WTC11 (cell line): ENCODE results near the gene ALG14. TPM values are rescaled to one million over a fixed set of nuclear protein-coding genes. Genes with fewer than 3 reads are reported as not detected.
A peak's percentile ranks its signal among the peaks of the same experiment; 100 is the strongest.
"Not testable (repeated sequence)": the region's sequence is repeated elsewhere in the genome, so short reads cannot be mapped to it uniquely, and the experiment has no call there.

Experiments
- ATAC-seq: fragments of 200-7000 bp; cut with Tn5 transposase; 2 replicates; pipeline ENCODE4 v1.10.0; 2021; ENCODE audit warnings: mild to moderate bottlenecking, moderate library complexity
- CTCF ChIA-PET: fragments of 300-600 bp; sonication (Branson Sonifier 250); formaldehyde crosslinking; loops from one replicate; lab custom pipeline; 2021; ENCODE audit warnings: antibody characterized with exemption; lab: Charles Lee
- POLR2A ChIA-PET: fragments of 350-600 bp; sonication (Branson Sonifier 250); formaldehyde crosslinking; loops from one replicate; lab custom pipeline; 2021; ENCODE audit warnings: antibody characterized with exemption; lab: Charles Lee
- DNase-seq: peaks from one replicate; pipeline ENCODE4 v3.0.0; 2021; ENCODE audit warnings: low spot score
- H3K27ac Mint-ChIP-seq: 2 replicates; pipeline ENCODE4 v1.8.0; 2021; ENCODE audit warnings: mixed read lengths
- H3K27me3 Mint-ChIP-seq: 2 replicates; pipeline ENCODE4 v1.8.0; 2021; ENCODE audit warnings: low read depth, mild to moderate bottlenecking, moderate library complexity, mixed read lengths
- H3K36me3 Mint-ChIP-seq: 2 replicates; pipeline ENCODE4 v1.8.0; 2021; ENCODE audit warnings: mixed read lengths
- H3K4me1 Mint-ChIP-seq: 2 replicates; pipeline ENCODE4 v1.8.0; 2022; ENCODE audit warnings: mixed read lengths
- H3K4me3 Mint-ChIP-seq: 2 replicates; pipeline ENCODE4 v1.8.0; 2021; ENCODE audit warnings: mild to moderate bottlenecking, moderate library complexity, mixed read lengths
- H3K9me3 Mint-ChIP-seq: 2 replicates; pipeline ENCODE4 v1.8.0; 2021; ENCODE audit warnings: mixed read lengths
- ATF1 ChIP-seq: sonication (generic); formaldehyde crosslinking; IDR thresholded peaks from 2 replicates; pipeline ENCODE4 v1.8.1; 2023; ENCODE audit warnings: mild to moderate bottlenecking, moderate library complexity, missing genetic modification reagents
- CBFB ChIP-seq: sonication (generic); formaldehyde crosslinking; IDR thresholded peaks from 2 replicates; pipeline ENCODE4 v1.8.1; 2022; ENCODE audit warnings: mild to moderate bottlenecking, low read depth, missing genetic modification reagents
- CREB1 ChIP-seq: sonication (generic); formaldehyde crosslinking; IDR thresholded peaks from 2 replicates; pipeline ENCODE4 v1.8.0; 2023; ENCODE audit warnings: mild to moderate bottlenecking, missing genetic modification reagents
- CREM ChIP-seq: sonication (generic); formaldehyde crosslinking; IDR thresholded peaks from 2 replicates; pipeline ENCODE4 v1.8.1; 2022; ENCODE audit warnings: mild to moderate bottlenecking, missing genetic modification reagents, moderate library complexity
- ELF4 ChIP-seq: sonication (generic); formaldehyde crosslinking; IDR thresholded peaks from 2 replicates; pipeline ENCODE4 v1.8.1; 2022; ENCODE audit warnings: low read depth, mild to moderate bottlenecking, moderate library complexity, missing genetic modification reagents
- EMX1 ChIP-seq: fragments of 250-450 bp; sonication (Bioruptor Pico); IDR thresholded peaks from 2 replicates; pipeline ENCODE4 v1.8.0; 2021; ENCODE audit warnings: mild to moderate bottlenecking
- ETV6 ChIP-seq: sonication (generic); formaldehyde crosslinking; IDR thresholded peaks from 2 replicates; pipeline ENCODE4 v1.8.1; 2022; ENCODE audit warnings: mild to moderate bottlenecking, missing genetic modification reagents
- GRHL2 ChIP-seq: fragments of 250-450 bp; sonication (Bioruptor Pico); IDR thresholded peaks from 2 replicates; pipeline ENCODE4 v1.8.0; 2022; ENCODE audit warnings: mild to moderate bottlenecking, moderate library complexity; ENCODE audit not compliant: insufficient replicate concordance, severe bottlenecking
- JAZF1 ChIP-seq: fragments of 250-450 bp; sonication (Bioruptor Pico); IDR thresholded peaks from 2 replicates; pipeline ENCODE4 v1.9.0; 2021; ENCODE audit warnings: moderate library complexity, mild to moderate bottlenecking, inconsistent platforms
- NFATC4 ChIP-seq: fragments of 250-450 bp; sonication (Bioruptor Pico); IDR thresholded peaks from 2 replicates; pipeline ENCODE4 v1.9.0; 2021; ENCODE audit warnings: mild to moderate bottlenecking
- RORB ChIP-seq: fragments of 250-450 bp; sonication (Bioruptor Pico); IDR thresholded peaks from 2 replicates; pipeline ENCODE4 v1.9.0; 2021; ENCODE audit warnings: mild to moderate bottlenecking
- SMAD4 ChIP-seq: sonication (generic); formaldehyde crosslinking; IDR thresholded peaks from 2 replicates; pipeline ENCODE4 v1.8.0; 2022; ENCODE audit warnings: mild to moderate bottlenecking, missing genetic modification reagents
- SOX15 ChIP-seq: fragments of 250-450 bp; sonication (Bioruptor Pico); IDR thresholded peaks from 2 replicates; pipeline ENCODE4 v1.9.0; 2021; ENCODE audit warnings: mild to moderate bottlenecking
- ZNF232 ChIP-seq: sonication (generic); formaldehyde crosslinking; IDR thresholded peaks from 2 replicates; pipeline ENCODE4 v1.8.0; 2022; ENCODE audit warnings: mild to moderate bottlenecking, missing genetic modification reagents
- ZNF317 ChIP-seq: sonication (generic); formaldehyde crosslinking; IDR thresholded peaks from 2 replicates; pipeline ENCODE4 v1.8.1; 2023; ENCODE audit warnings: low read depth, mild to moderate bottlenecking, moderate library complexity, missing genetic modification reagents, borderline replicate concordance
- ZNF396 ChIP-seq: fragments of 250-450 bp; sonication (Bioruptor Pico); IDR thresholded peaks from 2 replicates; pipeline ENCODE4 v1.8.0; 2021; ENCODE audit warnings: mild to moderate bottlenecking, moderate library complexity, borderline replicate concordance
- ZNF671 ChIP-seq: fragments of 250-450 bp; sonication (Bioruptor Pico); IDR thresholded peaks from 2 replicates; pipeline ENCODE4 v1.8.0; 2021; ENCODE audit warnings: mild to moderate bottlenecking
- total RNA-seq: library from RNA; stranded (reverse); gene quantifications from 3 replicates; pipeline ENCODE4 v1.2.3, GENCODE V29; 2021
- TF ChIP-seq, protein P1 (sequence below): fragments of 250-450 bp; sonication (Bioruptor Pico); IDR thresholded peaks from 2 replicates; pipeline ENCODE4 v1.9.0; 2021; ENCODE audit warnings: mild to moderate bottlenecking, borderline replicate concordance
- TF ChIP-seq, protein P2 (sequence below): sonication (generic); formaldehyde crosslinking; IDR thresholded peaks from 2 replicates; pipeline ENCODE4 v1.8.0; 2022; ENCODE audit warnings: mild to moderate bottlenecking, missing genetic modification reagents
- TF ChIP-seq, protein P3 (sequence below): fragments of 250-450 bp; sonication (Bioruptor Pico); IDR thresholded peaks from 2 replicates; pipeline ENCODE4 v2.1.2; 2022; ENCODE audit warnings: mild to moderate bottlenecking, moderate library complexity
- TF ChIP-seq, protein P4 (sequence below): sonication (generic); formaldehyde crosslinking; IDR thresholded peaks from 2 replicates; pipeline ENCODE4 v1.8.0; 2023; ENCODE audit warnings: mild to moderate bottlenecking, missing genetic modification reagents
- TF ChIP-seq, protein P5 (sequence below): sonication (generic); formaldehyde crosslinking; IDR thresholded peaks from 2 replicates; pipeline ENCODE4 v1.8.1; 2022; ENCODE audit warnings: missing genetic modification reagents, borderline replicate concordance

ALG14 gene
- total RNA-seq, 1 experiment from 2014 or later = 2.3 TPM

DNA sequence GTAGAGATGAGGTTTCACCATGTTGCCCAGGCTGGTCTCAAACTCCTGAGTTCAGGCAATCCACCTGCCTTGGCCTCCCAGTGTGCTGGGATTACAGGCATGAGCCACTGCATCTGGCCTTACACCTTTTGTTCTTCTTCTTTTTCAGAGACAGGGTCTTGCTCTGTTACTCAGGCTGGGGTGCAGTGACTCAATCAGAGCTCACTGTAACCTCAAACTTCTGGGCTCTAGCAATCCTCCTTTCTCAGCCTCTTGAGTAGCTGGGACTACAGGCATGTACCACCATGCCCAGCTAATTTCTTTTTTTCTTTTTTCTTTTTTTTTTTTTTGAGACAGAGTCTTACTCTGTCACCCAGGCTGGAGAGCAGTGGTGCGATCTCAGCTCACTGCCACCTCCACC, 131.3 kb downstream of the ALG14 start:
- CTCF ChIA-PET = interaction anchor here (0.9 kb wide), 1 partner anchor 102 kb away, joined by 3 read pairs; no protein-coding TSS in a partner anchor
- H3K36me3 Mint-ChIP-seq, H3K27ac Mint-ChIP-seq, DNase-seq, POLR2A ChIA-PET, ATAC-seq, H3K27me3 Mint-ChIP-seq, H3K9me3 Mint-ChIP-seq, H3K4me3 Mint-ChIP-seq: not testable (repeated sequence)
- peaks cover 17% of the 10 kb centered on the region for H3K4me1 Mint-ChIP-seq

DNA sequence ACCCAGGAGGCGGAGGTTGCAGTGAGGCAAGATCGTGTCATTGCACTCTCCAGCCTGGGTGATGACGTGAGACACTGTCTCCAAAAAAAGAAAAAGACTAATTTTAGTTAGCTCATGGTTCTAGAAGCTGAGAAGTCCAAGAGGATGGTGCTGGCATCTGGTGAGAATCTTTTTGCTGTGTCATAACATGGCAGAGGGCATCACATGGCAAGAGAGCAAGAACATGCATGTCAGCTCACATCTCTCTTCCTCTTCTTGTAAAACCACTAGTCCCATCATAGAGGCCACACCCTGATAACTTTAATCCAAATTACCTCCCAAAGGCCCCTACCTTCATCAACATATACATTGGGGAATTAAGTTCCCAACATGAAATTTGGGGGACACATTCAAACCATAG, 132.0 kb downstream of the ALG14 start:
- Mint-ChIP-seq H3K36me3 (no peaks in the 10 kb centered on the region), H3K27me3 (no peaks in the 10 kb centered on the region), H3K27ac (no peak overlapping the region), H3K9me3 (no peaks in the 10 kb centered on the region), H3K4me3 (no peak overlapping the region), H3K4me1 (peaks cover 24% of the 10 kb centered on the region)
- ATAC-seq (no peak), DNase-seq (no peak)
- POLR2A ChIA-PET = no interaction called here
- no peak for TF ChIP-seq CREM (CRISPR knock-in tag)
- no peak for TF ChIP-seq NFATC4 (CRISPR knock-in tag)
- no peak for TF ChIP-seq ZNF317 (CRISPR knock-in tag)
- CTCF ChIA-PET = no interaction called here

DNA sequence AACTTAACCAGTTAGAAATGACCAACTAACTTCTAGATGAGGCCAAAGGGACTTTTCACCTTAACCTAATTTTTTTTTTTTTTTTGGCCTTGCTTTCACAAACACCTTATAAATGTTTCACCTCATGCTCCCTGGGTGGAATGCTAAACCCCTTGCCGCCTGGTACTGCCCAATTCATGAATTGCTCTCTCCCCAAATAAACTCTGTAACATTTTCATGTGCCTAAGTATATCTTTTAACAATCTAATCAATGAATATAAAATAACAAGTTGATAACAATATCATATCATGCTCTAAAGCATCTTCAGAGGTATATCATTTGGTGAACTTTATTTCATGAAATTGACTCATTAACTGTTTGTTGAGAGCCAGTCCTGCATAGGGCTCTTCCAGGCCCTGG, 134.9 kb downstream of the ALG14 start:
- CTCF ChIA-PET = no interaction called here

More for the DNA sequence above, 134.9 kb downstream of the ALG14 start:
- Mint-ChIP-seq H3K27ac (peak overlapping the region; percentile 27; the same call in 1 of the 2 replicates), H3K36me3 (peaks cover 3% of the 10 kb centered on the region; the same call in 1 of the 2 replicates), H3K4me3 (no peak overlapping the region), H3K9me3 (no peaks in the 10 kb centered on the region), H3K4me1 (peaks cover 35% of the 10 kb centered on the region)
- ATAC-seq = no peak
- POLR2A ChIA-PET = no interaction called here
- TF ChIP-seq SMAD4 (CRISPR knock-in tag) (no peak), JAZF1 (CRISPR knock-in tag) (no peak), EMX1 (CRISPR knock-in tag) (no peak), CREB1 (CRISPR knock-in tag) (no peak), SOX15 (CRISPR knock-in tag) (no peak), ZNF396 (no peak), CBFB (CRISPR knock-in tag) (no peak), ETV6 (CRISPR knock-in tag) (no peak), ZNF671 (no peak), RORB (CRISPR knock-in tag) (no peak), ELF4 (CRISPR knock-in tag) (no peak), ZNF232 (CRISPR knock-in tag) (no peak), GRHL2 (CRISPR knock-in tag) (no peak), ATF1 (no peak)
- TF ChIP-seq, protein P1, sequence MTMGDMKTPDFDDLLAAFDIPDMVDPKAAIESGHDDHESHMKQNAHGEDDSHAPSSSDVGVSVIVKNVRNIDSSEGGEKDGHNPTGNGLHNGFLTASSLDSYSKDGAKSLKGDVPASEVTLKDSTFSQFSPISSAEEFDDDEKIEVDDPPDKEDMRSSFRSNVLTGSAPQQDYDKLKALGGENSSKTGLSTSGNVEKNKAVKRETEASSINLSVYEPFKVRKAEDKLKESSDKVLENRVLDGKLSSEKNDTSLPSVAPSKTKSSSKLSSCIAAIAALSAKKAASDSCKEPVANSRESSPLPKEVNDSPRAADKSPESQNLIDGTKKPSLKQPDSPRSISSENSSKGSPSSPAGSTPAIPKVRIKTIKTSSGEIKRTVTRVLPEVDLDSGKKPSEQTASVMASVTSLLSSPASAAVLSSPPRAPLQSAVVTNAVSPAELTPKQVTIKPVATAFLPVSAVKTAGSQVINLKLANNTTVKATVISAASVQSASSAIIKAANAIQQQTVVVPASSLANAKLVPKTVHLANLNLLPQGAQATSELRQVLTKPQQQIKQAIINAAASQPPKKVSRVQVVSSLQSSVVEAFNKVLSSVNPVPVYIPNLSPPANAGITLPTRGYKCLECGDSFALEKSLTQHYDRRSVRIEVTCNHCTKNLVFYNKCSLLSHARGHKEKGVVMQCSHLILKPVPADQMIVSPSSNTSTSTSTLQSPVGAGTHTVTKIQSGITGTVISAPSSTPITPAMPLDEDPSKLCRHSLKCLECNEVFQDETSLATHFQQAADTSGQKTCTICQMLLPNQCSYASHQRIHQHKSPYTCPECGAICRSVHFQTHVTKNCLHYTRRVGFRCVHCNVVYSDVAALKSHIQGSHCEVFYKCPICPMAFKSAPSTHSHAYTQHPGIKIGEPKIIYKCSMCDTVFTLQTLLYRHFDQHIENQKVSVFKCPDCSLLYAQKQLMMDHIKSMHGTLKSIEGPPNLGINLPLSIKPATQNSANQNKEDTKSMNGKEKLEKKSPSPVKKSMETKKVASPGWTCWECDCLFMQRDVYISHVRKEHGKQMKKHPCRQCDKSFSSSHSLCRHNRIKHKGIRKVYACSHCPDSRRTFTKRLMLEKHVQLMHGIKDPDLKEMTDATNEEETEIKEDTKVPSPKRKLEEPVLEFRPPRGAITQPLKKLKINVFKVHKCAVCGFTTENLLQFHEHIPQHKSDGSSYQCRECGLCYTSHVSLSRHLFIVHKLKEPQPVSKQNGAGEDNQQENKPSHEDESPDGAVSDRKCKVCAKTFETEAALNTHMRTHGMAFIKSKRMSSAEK (CRISPR knock-in tag) = no peak
- TF ChIP-seq, protein P2, sequence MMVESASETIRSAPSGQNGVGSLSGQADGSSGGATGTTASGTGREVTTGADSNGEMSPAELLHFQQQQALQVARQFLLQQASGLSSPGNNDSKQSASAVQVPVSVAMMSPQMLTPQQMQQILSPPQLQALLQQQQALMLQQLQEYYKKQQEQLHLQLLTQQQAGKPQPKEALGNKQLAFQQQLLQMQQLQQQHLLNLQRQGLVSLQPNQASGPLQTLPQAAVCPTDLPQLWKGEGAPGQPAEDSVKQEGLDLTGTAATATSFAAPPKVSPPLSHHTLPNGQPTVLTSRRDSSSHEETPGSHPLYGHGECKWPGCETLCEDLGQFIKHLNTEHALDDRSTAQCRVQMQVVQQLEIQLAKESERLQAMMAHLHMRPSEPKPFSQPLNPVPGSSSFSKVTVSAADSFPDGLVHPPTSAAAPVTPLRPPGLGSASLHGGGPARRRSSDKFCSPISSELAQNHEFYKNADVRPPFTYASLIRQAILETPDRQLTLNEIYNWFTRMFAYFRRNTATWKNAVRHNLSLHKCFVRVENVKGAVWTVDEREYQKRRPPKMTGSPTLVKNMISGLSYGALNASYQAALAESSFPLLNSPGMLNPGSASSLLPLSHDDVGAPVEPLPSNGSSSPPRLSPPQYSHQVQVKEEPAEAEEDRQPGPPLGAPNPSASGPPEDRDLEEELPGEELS (CRISPR knock-in tag) = no peak
- TF ChIP-seq, protein P3, sequence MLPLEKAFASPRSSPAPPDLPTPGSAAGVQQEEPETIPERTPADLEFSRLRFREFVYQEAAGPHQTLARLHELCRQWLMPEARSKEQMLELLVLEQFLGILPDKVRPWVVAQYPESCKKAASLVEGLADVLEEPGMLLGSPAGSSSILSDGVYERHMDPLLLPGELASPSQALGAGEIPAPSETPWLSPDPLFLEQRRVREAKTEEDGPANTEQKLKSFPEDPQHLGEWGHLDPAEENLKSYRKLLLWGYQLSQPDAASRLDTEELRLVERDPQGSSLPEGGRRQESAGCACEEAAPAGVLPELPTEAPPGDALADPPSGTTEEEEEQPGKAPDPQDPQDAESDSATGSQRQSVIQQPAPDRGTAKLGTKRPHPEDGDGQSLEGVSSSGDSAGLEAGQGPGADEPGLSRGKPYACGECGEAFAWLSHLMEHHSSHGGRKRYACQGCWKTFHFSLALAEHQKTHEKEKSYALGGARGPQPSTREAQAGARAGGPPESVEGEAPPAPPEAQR (CRISPR knock-in tag) = no peak
- TF ChIP-seq, protein P4, sequence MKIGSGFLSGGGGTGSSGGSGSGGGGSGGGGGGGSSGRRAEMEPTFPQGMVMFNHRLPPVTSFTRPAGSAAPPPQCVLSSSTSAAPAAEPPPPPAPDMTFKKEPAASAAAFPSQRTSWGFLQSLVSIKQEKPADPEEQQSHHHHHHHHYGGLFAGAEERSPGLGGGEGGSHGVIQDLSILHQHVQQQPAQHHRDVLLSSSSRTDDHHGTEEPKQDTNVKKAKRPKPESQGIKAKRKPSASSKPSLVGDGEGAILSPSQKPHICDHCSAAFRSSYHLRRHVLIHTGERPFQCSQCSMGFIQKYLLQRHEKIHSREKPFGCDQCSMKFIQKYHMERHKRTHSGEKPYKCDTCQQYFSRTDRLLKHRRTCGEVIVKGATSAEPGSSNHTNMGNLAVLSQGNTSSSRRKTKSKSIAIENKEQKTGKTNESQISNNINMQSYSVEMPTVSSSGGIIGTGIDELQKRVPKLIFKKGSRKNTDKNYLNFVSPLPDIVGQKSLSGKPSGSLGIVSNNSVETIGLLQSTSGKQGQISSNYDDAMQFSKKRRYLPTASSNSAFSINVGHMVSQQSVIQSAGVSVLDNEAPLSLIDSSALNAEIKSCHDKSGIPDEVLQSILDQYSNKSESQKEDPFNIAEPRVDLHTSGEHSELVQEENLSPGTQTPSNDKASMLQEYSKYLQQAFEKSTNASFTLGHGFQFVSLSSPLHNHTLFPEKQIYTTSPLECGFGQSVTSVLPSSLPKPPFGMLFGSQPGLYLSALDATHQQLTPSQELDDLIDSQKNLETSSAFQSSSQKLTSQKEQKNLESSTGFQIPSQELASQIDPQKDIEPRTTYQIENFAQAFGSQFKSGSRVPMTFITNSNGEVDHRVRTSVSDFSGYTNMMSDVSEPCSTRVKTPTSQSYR (CRISPR knock-in tag) = no peak
- TF ChIP-seq, protein P5, sequence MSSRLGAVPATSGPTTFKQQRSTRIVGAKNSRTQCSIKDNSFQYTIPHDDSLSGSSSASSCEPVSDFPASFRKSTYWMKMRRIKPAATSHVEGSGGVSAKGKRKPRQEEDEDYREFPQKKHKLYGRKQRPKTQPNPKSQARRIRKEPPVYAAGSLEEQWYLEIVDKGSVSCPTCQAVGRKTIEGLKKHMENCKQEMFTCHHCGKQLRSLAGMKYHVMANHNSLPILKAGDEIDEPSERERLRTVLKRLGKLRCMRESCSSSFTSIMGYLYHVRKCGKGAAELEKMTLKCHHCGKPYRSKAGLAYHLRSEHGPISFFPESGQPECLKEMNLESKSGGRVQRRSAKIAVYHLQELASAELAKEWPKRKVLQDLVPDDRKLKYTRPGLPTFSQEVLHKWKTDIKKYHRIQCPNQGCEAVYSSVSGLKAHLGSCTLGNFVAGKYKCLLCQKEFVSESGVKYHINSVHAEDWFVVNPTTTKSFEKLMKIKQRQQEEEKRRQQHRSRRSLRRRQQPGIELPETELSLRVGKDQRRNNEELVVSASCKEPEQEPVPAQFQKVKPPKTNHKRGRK (CRISPR knock-in tag) = no peak
- TF ChIP-seq, all 79 proteins: peak for 0
- no peaks in the 10 kb centered on the region for H3K27me3 Mint-ChIP-seq
- DNase-seq = no peak
